G401 (cell line): Measurements from ENCODE around the gene NQO2. TPM values are rescaled to one million over a fixed set of nuclear protein-coding genes. Genes with fewer than 3 reads are reported as not detected.
"Not testable (repeated sequence)": the region's sequence is repeated elsewhere in the genome, so short reads cannot be mapped to it uniquely, and the experiment has no call there.

Experiments used
- DNase-seq: peaks from one replicate; pipeline ENCODE4 v3.0.0-alpha.2; 2015; ENCODE audit warnings: low spot score
- in situ Hi-C: cut with HindIII; loops from 2 replicates; pipeline ENCODE4 v1.10.0; 2016; ENCODE audit warnings: low sequenced_read_pairs, mixed read lengths
- total RNA-seq: library from RNA; depleted of rRNA; stranded (reverse); fragments of >200 nt; shearing (Covaris generic); gene quantifications from 2 replicates; pipeline ENCODE4 v1.2.3, GENCODE V29; 2014

NQO2 gene
- total RNA-seq, 1 experiment from 2014 or later: 159 TPM

GRCh38 chr6:3031857-3032640 lies 32.4 kb downstream of the NQO2 start:
- in situ Hi-C loops: no loop called here
- DNase-seq: no peak

GRCh38 chr6:3032986-3033385 lies 33.3 kb downstream of the NQO2 start:
- in situ Hi-C loops: no loop called here
- DNase-seq: no peak

GRCh38 chr6:3033652-3034051 lies 34.0 kb downstream of the NQO2 start:
- in situ Hi-C loops: no loop called here
- no peak for DNase-seq

- in situ Hi-C loops: no loop called here
These were observed 35.7 kb downstream of the NQO2 start for GRCh38 chr6:3035397-3035796.

GRCh38 chr6:3036861-3037637 lies 37.4 kb downstream of the NQO2 start:
- DNase-seq: no peak
- in situ Hi-C loops: no loop called here

More at GRCh38 chr6:3035397-3035796, 35.7 kb downstream of the NQO2 start:
- no peak for DNase-seq

GRCh38 chr6:3037638-3038365 lies 38.1 kb downstream of the NQO2 start:
- no peak for DNase-seq
- in situ Hi-C loops: no loop called here

GRCh38 chr6:3039384-3039783 lies 39.7 kb downstream of the NQO2 start:
- DNase-seq: no peak
- in situ Hi-C loops: no loop called here

- DNase-seq: no peak
- in situ Hi-C loops: no loop called here
These were observed 41.5 kb downstream of the NQO2 start for GRCh38 chr6:3041147-3041546.

GRCh38 chr6:3041606-3042005 lies 41.9 kb downstream of the NQO2 start:
- in situ Hi-C loops: no loop called here
- peak; percentile 45 for DNase-seq

- no peak for DNase-seq
- in situ Hi-C loops: no loop called here
These were observed 45.7 kb downstream of the NQO2 start for GRCh38 chr6:3045369-3045768.

GRCh38 chr6:3045777-3046176 lies 46.1 kb downstream of the NQO2 start:
- in situ Hi-C loops: no loop called here
- DNase-seq: no peak

- DNase-seq: no peak
- in situ Hi-C loops: no loop called here
These were observed 46.6 kb downstream of the NQO2 start for GRCh38 chr6:3046295-3046694.

GRCh38 chr6:3048009-3048408 lies 48.3 kb downstream of the NQO2 start:
- not testable (repeated sequence) for DNase-seq

GRCh38 chr6:3052481-3053230 lies 53.0 kb downstream of the NQO2 start:
- DNase-seq: no peak
- in situ Hi-C loops: no loop called here

More at GRCh38 chr6:3048009-3048408, 48.3 kb downstream of the NQO2 start:
- in situ Hi-C loops: not testable (repeated sequence)

- no peak for DNase-seq
- in situ Hi-C loops: no loop called here
These were observed 53.5 kb downstream of the NQO2 start for GRCh38 chr6:3053231-3053508.

GRCh38 chr6:3054229-3055157 lies 54.8 kb downstream of the NQO2 start:
- in situ Hi-C loops: not testable (repeated sequence)
- DNase-seq: peak; percentile 30

GRCh38 chr6:3055158-3055499 lies 55.4 kb downstream of the NQO2 start:
- in situ Hi-C loops, DNase-seq: not testable (repeated sequence)

GRCh38 chr6:3057063-3057770 lies 57.5 kb downstream of the NQO2 start:
- DNase-seq: no peak
- in situ Hi-C loops: no loop called here
